A549 (cell line): Measurements from ENCODE around the gene NDUFB2.

Source experiments
- CHD2 ChIP-seq: fragments of 150-350 bp; IDR thresholded peaks from 2 replicates; pipeline ENCODE4 v1.6.1; 2014; ENCODE audit warnings: low read length; ENCODE audit not compliant: partially characterized antibody
- CTCF ChIP-seq: fragments of >200 bp; sonication (Bioruptor Twin); formaldehyde crosslinking; IDR thresholded peaks from 3 replicates; pipeline ENCODE4 v1.5.1; 2016
- EP300 ChIP-seq, 2 experiments: fragments of >200 bp; sonication (Bioruptor Twin); formaldehyde crosslinking; IDR thresholded peaks; 2 replicates in 1 of 2; 3 replicates in 1 of 2; pipeline ENCODE4 v1.6.1; 2016 to 2017
- HDAC2 ChIP-seq: fragments of 200-600 bp; sonication (generic); IDR thresholded peaks from 2 replicates; pipeline ENCODE4 v1.6.1; 2016
- MAFK ChIP-seq: fragments of 450-650 bp; IDR thresholded peaks from 2 replicates; pipeline ENCODE4 v1.6.1; 2014; ENCODE audit not compliant: partially characterized antibody
- MAX ChIP-seq: IDR thresholded peaks from 2 replicates; pipeline ENCODE4 v1.6.1; 2012
- NPAS2 ChIP-seq: fragments of 250-450 bp; sonication (Bioruptor Pico); IDR thresholded peaks from 2 replicates; pipeline ENCODE4 v1.8.0; 2022; ENCODE audit warnings: mild to moderate bottlenecking, moderate library complexity, borderline replicate concordance
- RCOR1 ChIP-seq: fragments of 150-350 bp; IDR thresholded peaks from 2 replicates; pipeline ENCODE4 v1.6.1; 2014; ENCODE audit warnings: antibody characterized with exemption, low read length, low read depth
- RFX5 ChIP-seq: fragments of 450-650 bp; IDR thresholded peaks from 2 replicates; pipeline ENCODE4 v1.7.1; 2014; ENCODE audit warnings: antibody characterized with exemption, mild to moderate bottlenecking, moderate library complexity
- TFCP2L1 ChIP-seq: fragments of 250-450 bp; sonication (Bioruptor Pico); IDR thresholded peaks from 2 replicates; pipeline ENCODE4 v1.5.0; 2021; ENCODE audit warnings: mild to moderate bottlenecking

- TF ChIP-seq HDAC2 (no peak), MAX (peak; percentile 63; the same call in 1 of the 2 replicates), CTCF (no peak), RCOR1 (no peak), CHD2 (no peak), TFCP2L1 (no peak), EP300 (IDR thresholded peaks at IDR 0.05) (no peak), NPAS2 (CRISPR knock-in tag) (no peak), MAFK (no peak), RFX5 (no peak)
These were observed 23.3 kb upstream of the NDUFB2 start for GRCh38 chr7:140673063-140673773.
